GM21576 (cell line): Measurements from ENCODE around the gene PPP2R5E.

ENCODE experiments used
- ATAC-seq: cut with Tn5 transposase; IDR thresholded peaks from one replicate; pipeline ENCODE4 v1.9.1; 2021; ENCODE audit warnings: mild to moderate bottlenecking, moderate library complexity; ENCODE audit not compliant: unreplicated experiment

Gene PPP2R5E

GRCh38 chr14:63436286-63437098 is 106.7 kb downstream of the PPP2R5E start:
- no peak for ATAC-seq

DNA sequence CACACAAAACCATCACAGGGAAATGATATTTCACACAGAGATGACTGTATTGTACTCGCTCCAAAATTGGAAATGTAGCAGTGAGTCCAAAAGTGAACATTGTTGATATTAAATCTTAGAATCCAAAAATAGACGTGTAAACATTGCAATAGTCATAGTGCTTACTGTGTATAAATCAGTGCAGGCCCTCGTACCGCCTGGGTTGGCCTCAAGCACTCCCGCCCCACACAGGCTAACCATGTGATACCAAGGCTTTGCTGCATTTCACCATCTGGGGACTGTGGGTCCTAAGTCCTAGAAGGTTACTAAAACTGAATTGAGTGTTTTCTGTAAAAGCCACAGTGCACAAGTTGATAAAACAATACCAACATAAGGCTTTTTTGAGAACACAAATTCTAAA is 107.3 kb downstream of the PPP2R5E start:
- ATAC-seq: no peak

DNA sequence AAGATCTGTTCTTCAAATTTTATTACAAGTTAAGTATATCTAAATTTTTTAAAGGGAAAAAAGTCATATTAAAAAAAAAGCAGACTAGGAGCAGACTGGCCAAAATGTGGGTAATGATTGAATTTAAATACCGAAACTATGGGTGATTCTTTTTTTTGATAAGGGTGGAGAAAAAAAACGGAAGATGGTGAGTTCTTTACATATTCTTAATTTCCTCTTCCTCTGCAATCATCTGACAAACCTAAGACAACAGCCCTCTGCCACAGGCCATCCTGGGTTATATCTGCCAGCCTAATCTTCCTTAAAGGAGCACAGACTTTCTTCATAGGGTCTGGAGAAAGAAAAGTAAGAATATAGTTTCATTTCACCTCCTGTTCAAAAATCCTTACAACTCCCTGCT is 108.0 kb downstream of the PPP2R5E start:
- no peak for ATAC-seq

DNA sequence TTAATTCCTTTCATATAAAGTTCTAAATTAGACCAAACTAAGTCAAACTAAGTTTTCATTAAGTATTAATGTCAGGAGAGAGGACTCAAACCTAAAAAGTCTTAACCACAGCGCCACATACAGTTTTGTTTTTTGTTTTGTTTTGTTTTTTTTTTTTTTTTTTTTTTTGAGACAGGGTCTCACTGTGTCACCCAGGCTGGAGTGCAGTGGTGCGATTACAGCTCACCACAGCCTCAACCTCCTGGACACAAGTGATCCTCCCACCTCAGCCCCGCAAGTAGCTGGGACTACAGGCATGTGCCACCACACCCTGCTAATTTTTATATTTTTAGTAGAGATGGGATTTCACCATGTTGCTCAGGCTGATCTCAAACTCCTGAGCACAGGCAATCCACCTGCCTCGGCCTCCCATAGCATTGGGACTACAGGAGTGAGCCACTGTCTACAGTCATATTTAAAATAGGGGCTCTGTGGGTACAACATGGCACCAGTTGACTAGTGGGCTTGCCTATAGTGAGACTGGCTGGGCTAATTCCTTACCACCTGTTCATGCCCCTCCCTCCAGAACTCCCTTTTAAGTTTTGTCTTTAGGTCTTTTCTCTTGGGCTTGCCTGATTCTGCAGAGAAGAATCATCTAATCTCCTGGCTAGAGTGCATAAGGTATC is 110.2 kb downstream of the PPP2R5E start:
- ATAC-seq: no peak

GRCh38 chr14:63432228-63432627 is 110.9 kb downstream of the PPP2R5E start:
- ATAC-seq: no peak

- no peak for ATAC-seq
Observed at GRCh38 chr14:63431466-63431865, 111.7 kb downstream of the PPP2R5E start.

DNA sequence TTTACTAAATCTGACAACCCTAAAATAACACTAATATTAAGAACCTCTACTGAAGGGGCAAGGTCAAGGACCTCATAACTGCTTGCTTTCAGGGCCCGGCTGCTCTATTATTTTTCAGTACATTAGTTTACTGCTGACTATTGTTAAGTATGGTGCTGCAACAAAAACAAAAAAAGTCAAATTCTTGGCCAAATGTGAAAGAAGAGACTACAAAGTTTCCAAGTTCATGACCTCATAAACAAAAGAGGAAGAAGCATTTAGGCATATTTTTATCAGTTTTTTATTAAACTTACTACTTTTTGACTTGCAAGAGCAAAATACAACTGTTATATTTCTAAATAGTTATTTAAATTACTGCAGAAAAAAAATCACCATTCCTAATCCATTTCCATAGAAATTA is 114.7 kb downstream of the PPP2R5E start:
- no peak for ATAC-seq

GRCh38 chr14:63426838-63427352 is 116.3 kb downstream of the PPP2R5E start:
- ATAC-seq: no peak

- no peak for ATAC-seq
Observed at GRCh38 chr14:63423889-63424288, 119.3 kb downstream of the PPP2R5E start.

DNA sequence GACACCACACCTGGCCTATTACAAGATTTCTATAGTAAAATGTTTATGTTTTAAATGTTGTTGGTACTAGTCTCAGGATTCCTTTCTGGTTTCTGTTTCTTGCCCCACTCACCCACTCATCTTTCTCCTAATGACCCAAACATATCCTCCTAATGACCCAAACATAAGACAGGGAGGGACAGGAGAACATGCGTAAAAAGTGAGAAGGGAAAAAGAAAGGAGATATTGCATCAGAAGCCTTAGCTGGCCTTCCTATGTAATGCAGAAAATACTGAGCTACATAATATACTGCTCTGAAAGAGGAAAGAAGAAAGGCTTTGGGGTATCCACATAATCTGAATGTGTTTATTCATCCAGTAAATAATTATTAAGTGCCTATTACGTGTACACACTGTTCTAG is 119.8 kb downstream of the PPP2R5E start:
- no peak for ATAC-seq

GRCh38 chr14:63421919-63422318 is 121.3 kb downstream of the PPP2R5E start:
- ATAC-seq: no peak

DNA sequence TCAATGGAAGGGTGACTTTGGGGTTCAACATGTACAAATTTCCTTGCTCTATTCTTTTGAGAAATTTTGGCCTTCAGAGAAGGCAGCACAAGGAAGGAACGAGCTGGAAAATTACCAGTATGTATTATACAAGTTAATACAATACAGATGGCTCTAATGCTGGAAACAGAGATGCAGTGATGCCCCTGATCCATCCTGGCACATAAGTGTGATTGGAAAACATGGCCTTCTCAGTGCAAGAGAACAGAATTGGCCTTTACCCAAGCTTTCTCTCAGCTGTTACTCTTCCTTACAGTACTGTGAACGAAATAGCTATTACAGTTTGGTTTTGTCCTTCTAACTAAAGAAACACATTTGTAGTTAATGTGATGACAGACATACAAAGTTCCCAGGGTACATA is 122.0 kb downstream of the PPP2R5E start:
- no peak for ATAC-seq

DNA sequence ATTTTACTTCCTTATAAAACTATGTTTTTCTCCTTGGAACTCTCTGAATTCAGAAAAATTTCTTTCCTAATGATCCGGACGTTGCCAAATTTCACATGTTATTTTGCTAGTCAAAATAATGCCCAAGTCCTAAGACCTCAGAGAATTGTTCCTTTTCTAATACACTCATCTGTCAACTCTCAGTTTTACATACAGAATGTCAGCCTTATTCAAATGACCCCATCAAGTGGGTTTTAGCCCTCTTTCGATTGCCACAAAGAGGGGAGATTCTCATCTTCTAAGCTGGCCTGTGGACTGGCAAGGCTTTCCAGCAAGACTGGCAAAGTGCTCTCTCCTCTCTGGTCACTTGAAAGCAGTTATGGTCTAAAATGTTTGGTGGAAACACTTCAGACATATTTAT is 125.2 kb downstream of the PPP2R5E start:
- ATAC-seq: no peak

DNA sequence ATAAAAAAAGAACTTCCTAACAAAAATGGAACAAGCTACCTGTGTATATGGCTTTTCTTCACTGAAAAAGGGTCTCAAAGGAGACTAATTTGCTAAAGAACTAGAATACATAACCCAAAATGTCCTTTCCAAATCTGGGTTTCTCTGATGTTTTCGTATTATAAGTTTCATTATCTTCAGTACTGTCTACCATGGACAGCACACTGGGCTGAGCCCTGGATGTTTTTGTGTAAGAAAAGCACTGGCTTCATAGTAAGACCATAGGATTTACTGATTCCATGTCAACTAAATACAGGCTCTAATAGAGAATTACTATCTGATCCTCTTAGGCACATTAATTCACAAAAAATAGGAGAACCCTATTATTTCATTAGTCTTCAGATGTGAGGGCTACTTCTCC is 130.2 kb downstream of the PPP2R5E start:
- ATAC-seq: no peak

DNA sequence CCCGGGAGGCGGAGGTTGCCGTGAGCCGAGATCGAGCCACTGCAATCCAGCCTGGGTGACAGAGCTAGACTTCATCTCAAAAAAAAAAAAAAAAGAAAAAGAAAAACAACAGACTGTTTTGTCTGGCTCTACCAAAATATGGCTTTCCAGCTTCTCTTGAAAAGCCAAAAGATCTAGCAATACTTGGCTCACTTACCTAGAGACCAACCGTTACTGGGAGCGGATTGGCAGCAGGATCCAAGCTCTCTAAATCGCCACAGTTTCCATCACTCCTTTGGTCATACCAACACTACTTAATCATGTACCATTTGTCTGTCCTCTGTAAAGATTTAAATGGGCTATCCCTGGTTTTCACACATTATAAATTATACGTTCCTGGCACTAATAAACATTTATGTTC is 136.8 kb downstream of the PPP2R5E start:
- ATAC-seq: no peak

DNA sequence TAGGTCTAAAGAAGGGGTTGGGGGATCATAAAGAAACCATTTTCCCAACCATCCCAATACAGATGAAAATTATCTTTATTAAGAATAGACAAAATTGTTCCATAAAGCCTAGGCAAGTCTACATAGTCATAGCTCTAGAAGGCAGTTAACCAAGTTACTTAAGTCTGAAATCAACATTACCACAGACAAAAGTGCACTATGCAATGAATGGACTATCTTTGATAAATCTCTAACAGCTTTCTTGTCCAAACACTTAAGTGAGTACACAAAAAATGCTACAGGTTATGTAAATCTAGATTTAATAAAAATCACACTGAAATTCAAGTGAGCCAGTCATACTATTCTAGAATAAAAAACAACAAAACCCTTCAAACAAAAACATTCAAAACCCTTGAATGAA is 137.5 kb downstream of the PPP2R5E start:
- no peak for ATAC-seq

DNA sequence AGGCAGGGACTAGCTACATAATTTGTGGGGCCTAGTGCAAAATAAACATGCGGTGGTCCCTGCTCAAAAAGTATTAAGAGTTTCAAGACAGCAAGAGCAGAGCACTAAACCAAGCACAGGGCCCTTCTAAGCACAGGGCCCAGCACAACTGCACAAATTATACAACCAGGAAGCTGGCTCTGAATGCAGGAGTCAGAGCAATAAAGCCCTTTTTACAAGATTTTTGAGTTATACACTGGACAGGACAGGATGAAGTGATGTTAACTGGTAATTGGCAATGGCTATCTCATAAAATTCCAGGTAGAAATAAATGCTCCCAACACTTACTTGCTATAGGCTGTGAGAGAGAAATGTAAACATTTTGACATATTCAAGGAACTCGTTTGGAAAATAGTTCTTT is 138.3 kb downstream of the PPP2R5E start:
- ATAC-seq: no peak

- ATAC-seq: no peak
Observed at GRCh38 chr14:63401646-63402045, 141.5 kb downstream of the PPP2R5E start.

DNA sequence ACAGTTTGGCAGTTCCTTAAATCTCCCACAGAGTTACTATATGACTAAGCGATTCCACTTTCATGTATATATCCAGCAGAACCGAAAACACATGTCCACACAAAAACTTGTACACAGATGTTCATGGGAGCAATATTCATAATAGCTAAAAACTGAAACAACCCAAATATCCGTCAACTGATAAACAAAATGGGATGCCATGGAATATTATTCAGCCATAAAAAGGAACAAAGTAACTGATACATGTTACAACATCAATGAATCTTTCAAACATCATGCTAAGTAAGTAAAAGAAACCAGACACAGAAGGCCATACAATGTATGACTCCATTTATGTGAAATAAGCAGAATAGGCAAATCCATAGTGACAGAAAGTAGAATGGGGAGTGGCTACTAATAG is 144.2 kb downstream of the PPP2R5E start:
- no peak for ATAC-seq

GRCh38 chr14:63394841-63395240 is 148.3 kb downstream of the PPP2R5E start:
- no peak for ATAC-seq

- ATAC-seq: no peak
Observed at GRCh38 chr14:63394432-63394831, 148.7 kb downstream of the PPP2R5E start.

- ATAC-seq: no peak
Observed at GRCh38 chr14:63393012-63393411, 150.2 kb downstream of the PPP2R5E start.
